Activated naive CD4-positive, alpha-beta T cell treated with anti-CD3 and anti-CD28 coated beads for 36 hours (primary cell): ENCODE data around the gene WASF3. TPM values are rescaled to one million over a fixed set of nuclear protein-coding genes. Genes with fewer than 3 reads are reported as not detected.

ENCODE experiments used
- CTCF ChIA-PET: fragments of 350-600 bp; sonication (Branson Sonifier 250); formaldehyde crosslinking; loops from one replicate; lab custom pipeline; 2021; ENCODE audit warnings: antibody characterized with exemption; lab: Charles Lee
- DNase-seq: peaks from one replicate; pipeline ENCODE4 v3.0.0-alpha.2; 2020
- H3K27ac Mint-ChIP-seq: one replicate; pipeline ENCODE4 v1.8.0; 2021; ENCODE audit warnings: mild to moderate bottlenecking, mixed read lengths
- H3K27me3 Mint-ChIP-seq: one replicate; pipeline ENCODE4 v1.8.0; 2021; ENCODE audit warnings: low read depth, mixed read lengths
- H3K36me3 Mint-ChIP-seq: one replicate; pipeline ENCODE4 v1.8.0; 2021; ENCODE audit warnings: low read depth, mixed read lengths
- H3K4me1 Mint-ChIP-seq: one replicate; pipeline ENCODE4 v1.8.0; 2021; ENCODE audit warnings: low read depth, mixed read lengths
- H3K4me3 Mint-ChIP-seq: one replicate; pipeline ENCODE4 v1.8.0; 2021; ENCODE audit warnings: mild to moderate bottlenecking, moderate library complexity, mixed read lengths
- H3K9me3 Mint-ChIP-seq: one replicate; pipeline ENCODE4 v1.8.0; 2021; ENCODE audit warnings: mixed read lengths
- intact Hi-C: fragments of 100-400 bp; cut with micrococcal nuclease; formaldehyde crosslinking; loops from one replicate; pipeline ENCODE4 v1.15.1; 2023
- total RNA-seq, 2 experiments: library from RNA; stranded (reverse); gene quantifications; one replicate each; pipeline ENCODE4 v1.2.3, GENCODE V29; 2021

The WASF3 gene
- total RNA-seq, 2 experiments from 2014 or later, result not detected

- Mint-ChIP-seq H3K4me3 (no peak overlapping the region), H3K36me3 (no peaks in the 10 kb centered on the region), H3K4me1 (no peaks in the 10 kb centered on the region), H3K27ac (no peak overlapping the region), H3K27me3 (peaks cover 4% of the 10 kb centered on the region), H3K9me3 (no peaks in the 10 kb centered on the region)
- DNase-seq, result no peak
- CTCF ChIA-PET, result interaction anchor here (1.3 kb wide), 1 partner anchor 19 kb away, joined by 4 read pairs; no protein-coding TSS in a partner anchor
- intact Hi-C loops, result no loop called here
Measured at GRCh38 chr13:26679411-26680122, 122.1 kb downstream of the WASF3 start.

GRCh38 chr13:26680123-26680450, 122.6 kb downstream of the WASF3 start:
- intact Hi-C loops, result no loop called here
- Mint-ChIP-seq H3K27ac (no peak overlapping the region), H3K27me3 (peaks cover 4% of the 10 kb centered on the region), H3K36me3 (no peaks in the 10 kb centered on the region), H3K9me3 (no peaks in the 10 kb centered on the region), H3K4me3 (no peak overlapping the region), H3K4me1 (no peaks in the 10 kb centered on the region)
- CTCF ChIA-PET, result interaction anchor here (0.5 to 1.3 kb wide), 2 partner anchors 18 to 74 kb away, joined by 4 to 6 read pairs; no protein-coding TSS in a partner anchor
- no peak for DNase-seq

DNA sequence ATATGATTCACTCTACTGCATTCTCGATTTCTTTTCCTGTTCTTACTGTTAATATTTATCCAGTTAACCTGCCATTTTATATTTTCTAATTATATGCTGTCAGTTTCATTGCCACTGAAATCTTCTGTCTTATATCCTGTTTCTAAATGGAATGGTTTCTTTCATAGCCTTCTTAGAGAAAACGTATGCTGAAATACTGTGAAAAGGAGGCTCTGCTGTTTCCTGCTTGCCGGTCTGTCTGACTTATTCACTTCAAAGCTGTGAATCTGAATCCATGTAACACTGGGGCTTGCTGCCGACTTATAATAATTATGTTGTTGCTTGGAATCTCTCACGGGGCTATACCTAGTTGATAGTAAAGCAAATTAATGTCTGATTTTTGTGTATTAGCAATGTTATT, 123.1 kb downstream of the WASF3 start:
- H3K4me1 Mint-ChIP-seq, result no peaks in the 10 kb centered on the region
- DNase-seq, result no peak
- H3K4me3 Mint-ChIP-seq, result no peak overlapping the region
- H3K36me3 Mint-ChIP-seq, result no peaks in the 10 kb centered on the region
- CTCF ChIA-PET, result interaction anchor here (0.5 to 1.3 kb wide), 2 partner anchors 18 to 75 kb away, joined by 4 to 6 read pairs; no protein-coding TSS in a partner anchor
- peaks cover 5% of the 10 kb centered on the region for H3K27me3 Mint-ChIP-seq
- H3K27ac Mint-ChIP-seq, result no peak overlapping the region
- intact Hi-C loops, result no loop called here
- H3K9me3 Mint-ChIP-seq, result no peaks in the 10 kb centered on the region

GRCh38 chr13:26681036-26681435, 123.6 kb downstream of the WASF3 start:
- Mint-ChIP-seq H3K4me1 (no peaks in the 10 kb centered on the region), H3K27me3 (peaks cover 4% of the 10 kb centered on the region), H3K4me3 (no peak overlapping the region), H3K27ac (no peak overlapping the region), H3K36me3 (no peaks in the 10 kb centered on the region), H3K9me3 (no peaks in the 10 kb centered on the region)
- DNase-seq, result no peak
- intact Hi-C loops, result no loop called here
- CTCF ChIA-PET, result interaction anchor here (1.3 kb wide), 1 partner anchor 17 kb away, joined by 4 read pairs; no protein-coding TSS in a partner anchor

- no peak overlapping the region for H3K27ac Mint-ChIP-seq
- DNase-seq, result no peak
- CTCF ChIA-PET, result no interaction called here
- intact Hi-C loops, result no loop called here
- no peaks in the 10 kb centered on the region for H3K4me1 Mint-ChIP-seq
- H3K4me3 Mint-ChIP-seq, result no peak overlapping the region
- H3K27me3 Mint-ChIP-seq, result peaks cover 4% of the 10 kb centered on the region
- no peaks in the 10 kb centered on the region for H3K36me3 Mint-ChIP-seq
- H3K9me3 Mint-ChIP-seq, result no peaks in the 10 kb centered on the region
Measured at GRCh38 chr13:26682606-26683005, 125.1 kb downstream of the WASF3 start.

GRCh38 chr13:26685606-26686005, 128.1 kb downstream of the WASF3 start:
- Mint-ChIP-seq H3K4me1 (no peaks in the 10 kb centered on the region), H3K36me3 (no peaks in the 10 kb centered on the region), H3K4me3 (no peak overlapping the region), H3K9me3 (peaks cover 5% of the 10 kb centered on the region), H3K27ac (no peak overlapping the region), H3K27me3 (peaks cover 2% of the 10 kb centered on the region)
- CTCF ChIA-PET, result interaction anchor here (2.1 kb wide), 1 partner anchor 13 kb away, joined by 12 read pairs; no protein-coding TSS in a partner anchor
- intact Hi-C loops, result no loop called here
- no peak for DNase-seq

DNA sequence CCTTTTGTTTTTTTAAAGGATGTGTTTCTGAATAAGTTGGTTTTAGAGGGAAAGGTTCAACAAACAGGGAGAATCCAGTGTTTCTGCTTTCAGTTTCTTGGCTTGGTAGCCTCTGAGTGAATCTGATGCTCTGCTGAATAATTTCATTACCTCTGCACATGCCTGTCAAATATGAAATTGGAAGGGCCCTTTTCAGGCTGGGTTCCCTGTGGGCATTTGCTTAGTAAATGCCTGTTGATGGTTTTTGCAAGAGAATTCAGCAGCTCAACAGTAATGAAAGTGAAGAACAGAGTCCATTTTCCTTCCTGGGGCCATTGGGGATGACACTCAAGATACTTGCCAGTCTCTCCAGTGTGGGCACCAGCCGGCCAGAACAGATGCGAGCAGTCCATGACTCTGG, 128.8 kb downstream of the WASF3 start:
- CTCF ChIA-PET, result interaction anchor here (2.7 kb wide), 1 partner anchor 12 kb away, joined by 20 read pairs; no protein-coding TSS in a partner anchor
- intact Hi-C loops, result no loop called here
- DNase-seq, result no peak
- Mint-ChIP-seq H3K27me3 (peaks cover 2% of the 10 kb centered on the region), H3K4me3 (no peak overlapping the region), H3K36me3 (no peaks in the 10 kb centered on the region), H3K27ac (no peak overlapping the region), H3K4me1 (no peaks in the 10 kb centered on the region), H3K9me3 (peaks cover 7% of the 10 kb centered on the region)

GRCh38 chr13:26688286-26688685, 130.8 kb downstream of the WASF3 start:
- Mint-ChIP-seq H3K9me3 (peaks cover 13% of the 10 kb centered on the region), H3K4me1 (no peaks in the 10 kb centered on the region), H3K27ac (no peak overlapping the region), H3K4me3 (no peak overlapping the region), H3K27me3 (peaks cover 2% of the 10 kb centered on the region), H3K36me3 (no peaks in the 10 kb centered on the region)
- CTCF ChIA-PET, result interaction anchor here (2.7 kb wide), 1 partner anchor 10 kb away, joined by 20 read pairs; no protein-coding TSS in a partner anchor
- intact Hi-C loops, result no loop called here
- DNase-seq, result no peak

DNA sequence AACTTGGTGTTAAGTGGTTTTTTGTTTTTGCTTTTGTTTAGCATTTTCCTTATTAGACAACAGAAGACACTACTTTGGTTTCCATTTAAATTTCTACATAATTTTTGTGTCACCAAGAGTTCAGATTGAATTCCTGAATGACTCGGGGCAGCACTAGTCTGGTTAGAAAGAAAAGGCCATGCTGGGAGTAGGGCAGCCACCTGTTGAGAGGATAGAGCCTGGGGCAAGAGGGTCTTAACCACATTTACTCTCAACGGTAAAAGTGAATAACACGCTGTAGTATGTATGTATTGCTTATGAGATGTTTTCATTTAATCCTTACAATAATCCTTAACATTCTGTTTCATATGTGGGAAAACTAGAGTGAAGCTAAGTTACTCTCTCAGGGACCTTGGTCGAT, 131.5 kb downstream of the WASF3 start:
- no peak for DNase-seq
- Mint-ChIP-seq H3K36me3 (no peaks in the 10 kb centered on the region), H3K9me3 (peaks cover 13% of the 10 kb centered on the region), H3K27me3 (peaks cover 2% of the 10 kb centered on the region), H3K27ac (no peak overlapping the region), H3K4me1 (no peaks in the 10 kb centered on the region), H3K4me3 (no peak overlapping the region)
- intact Hi-C loops, result no loop called here
- CTCF ChIA-PET, result interaction anchor here (1.7 kb wide), 1 partner anchor 9 kb away, joined by 7 read pairs; no protein-coding TSS in a partner anchor

- no peak for DNase-seq
- no peak overlapping the region for H3K27ac Mint-ChIP-seq
- H3K4me3 Mint-ChIP-seq, result no peak overlapping the region
- peaks cover 4% of the 10 kb centered on the region for H3K4me1 Mint-ChIP-seq
- H3K27me3 Mint-ChIP-seq, result no peaks in the 10 kb centered on the region
- no peaks in the 10 kb centered on the region for H3K36me3 Mint-ChIP-seq
- intact Hi-C loops, result no loop called here
- peaks cover 13% of the 10 kb centered on the region for H3K9me3 Mint-ChIP-seq
- CTCF ChIA-PET, result interaction anchor here (0.9 kb wide), 1 partner anchor 509 kb away, joined by 3 read pairs; no protein-coding TSS in a partner anchor
Measured at GRCh38 chr13:26693749-26694463, 136.4 kb downstream of the WASF3 start.

DNA sequence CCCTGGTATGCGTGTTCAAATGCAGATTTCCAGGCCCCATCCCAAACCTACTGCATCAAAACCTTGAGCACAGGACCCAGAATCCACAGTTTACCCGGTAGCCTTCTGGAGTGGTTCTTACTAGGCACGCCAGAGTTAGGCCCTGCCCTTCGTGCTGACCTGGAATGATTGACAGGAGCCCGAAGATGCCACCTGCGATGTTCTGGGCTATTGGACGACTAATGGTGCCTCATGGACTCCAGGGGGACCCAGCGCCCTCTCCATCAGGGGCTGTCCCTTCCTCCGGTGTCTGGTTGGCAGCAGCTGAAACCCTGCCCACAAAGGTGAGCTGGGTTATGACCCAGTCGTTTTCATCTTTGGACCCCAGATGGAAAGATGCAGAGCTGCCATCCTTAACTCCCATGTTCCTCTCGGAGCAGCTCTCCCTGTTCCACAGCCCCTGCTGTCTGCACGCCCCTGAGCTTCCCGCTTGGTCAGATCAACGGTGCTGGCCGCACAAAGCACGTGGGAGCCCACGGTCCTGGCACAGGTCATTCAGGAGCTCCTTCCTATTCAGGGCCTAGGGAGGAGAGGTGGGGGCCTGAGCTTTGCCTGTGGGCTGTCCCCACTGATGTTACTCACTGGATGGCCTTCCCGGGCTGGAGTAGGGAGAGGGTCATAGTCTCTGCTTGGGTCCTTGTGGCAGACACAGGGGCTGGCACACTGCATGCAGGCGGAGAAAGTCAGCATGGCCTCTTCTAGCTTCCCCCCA, 137.3 kb downstream of the WASF3 start:
- Mint-ChIP-seq H3K27ac (no peak overlapping the region), H3K36me3 (no peaks in the 10 kb centered on the region), H3K27me3 (no peaks in the 10 kb centered on the region), H3K4me1 (peaks cover 4% of the 10 kb centered on the region), H3K9me3 (peaks cover 11% of the 10 kb centered on the region), H3K4me3 (no peak overlapping the region)
- CTCF ChIA-PET, result interaction anchor here (0.9 kb wide), 1 partner anchor 510 kb away, joined by 3 read pairs; no protein-coding TSS in a partner anchor
- intact Hi-C loops, result no loop called here
- no peak for DNase-seq

- H3K4me1 Mint-ChIP-seq, result peaks cover 4% of the 10 kb centered on the region
- intact Hi-C loops, result no loop called here
- H3K27ac Mint-ChIP-seq, result no peak overlapping the region
- no peaks in the 10 kb centered on the region for H3K27me3 Mint-ChIP-seq
- H3K4me3 Mint-ChIP-seq, result no peak overlapping the region
- H3K9me3 Mint-ChIP-seq, result peaks cover 9% of the 10 kb centered on the region
- no peaks in the 10 kb centered on the region for H3K36me3 Mint-ChIP-seq
- CTCF ChIA-PET, result no interaction called here
- DNase-seq, result no peak
Measured at GRCh38 chr13:26695360-26695705, 137.8 kb downstream of the WASF3 start.
